SW480 (cell line): ENCODE data around the gene ST6GALNAC1.

Source experiments
- DNase-seq: peaks from one replicate; pipeline ENCODE4 v3.0.0-alpha.2; 2016; ENCODE audit warnings: low spot score

ST6GALNAC1 gene

DNA sequence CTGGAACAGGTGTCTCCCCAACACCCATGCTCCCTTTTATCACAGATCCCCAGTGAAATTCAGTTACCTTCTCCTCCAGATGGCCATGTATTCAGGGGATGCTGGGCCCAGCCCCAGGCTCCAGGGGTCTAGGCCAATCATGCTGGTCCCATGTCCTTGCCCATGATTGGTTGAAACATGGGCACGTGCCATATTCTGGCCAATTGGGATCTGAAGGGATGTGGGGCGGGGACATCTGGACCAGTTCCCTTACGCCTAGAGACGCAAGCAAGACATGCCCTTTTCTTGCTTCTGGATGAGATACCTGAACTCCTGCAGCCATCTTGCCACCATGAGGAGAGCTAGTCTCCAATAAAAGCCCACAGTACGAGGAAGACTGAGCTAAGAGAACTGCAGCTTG is 31.0 kb upstream of the ST6GALNAC1 start:
- no peak for DNase-seq

DNA sequence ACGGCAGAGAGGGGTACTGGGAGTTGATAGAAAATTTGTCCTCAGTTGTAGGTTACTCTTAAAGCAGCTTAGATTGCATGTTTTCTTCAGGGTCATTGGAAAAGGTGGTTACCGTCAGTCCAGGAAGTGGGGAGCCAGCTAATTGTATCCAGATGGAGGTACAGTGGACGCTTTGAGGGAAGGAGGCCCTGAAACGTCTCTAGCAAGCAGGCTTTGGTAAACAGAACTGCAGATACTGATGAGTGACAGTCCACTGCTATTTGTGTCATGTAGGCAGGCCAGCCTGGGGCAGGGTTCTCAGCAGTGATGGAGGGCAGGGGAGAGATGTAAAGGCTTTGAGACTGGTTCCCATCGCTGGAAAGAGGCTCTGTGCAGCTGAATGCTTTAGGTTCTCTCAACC is 30.2 kb upstream of the ST6GALNAC1 start:
- no peak for DNase-seq

- DNase-seq: no peak
Measured at GRCh38 chr17:76672892-76673291, 29.3 kb upstream of the ST6GALNAC1 start.

- peak; percentile 29 for DNase-seq
Measured at GRCh38 chr17:76672270-76672851, 28.8 kb upstream of the ST6GALNAC1 start.

- DNase-seq: no peak
Measured at GRCh38 chr17:76671912-76672262, 28.3 kb upstream of the ST6GALNAC1 start.

DNA sequence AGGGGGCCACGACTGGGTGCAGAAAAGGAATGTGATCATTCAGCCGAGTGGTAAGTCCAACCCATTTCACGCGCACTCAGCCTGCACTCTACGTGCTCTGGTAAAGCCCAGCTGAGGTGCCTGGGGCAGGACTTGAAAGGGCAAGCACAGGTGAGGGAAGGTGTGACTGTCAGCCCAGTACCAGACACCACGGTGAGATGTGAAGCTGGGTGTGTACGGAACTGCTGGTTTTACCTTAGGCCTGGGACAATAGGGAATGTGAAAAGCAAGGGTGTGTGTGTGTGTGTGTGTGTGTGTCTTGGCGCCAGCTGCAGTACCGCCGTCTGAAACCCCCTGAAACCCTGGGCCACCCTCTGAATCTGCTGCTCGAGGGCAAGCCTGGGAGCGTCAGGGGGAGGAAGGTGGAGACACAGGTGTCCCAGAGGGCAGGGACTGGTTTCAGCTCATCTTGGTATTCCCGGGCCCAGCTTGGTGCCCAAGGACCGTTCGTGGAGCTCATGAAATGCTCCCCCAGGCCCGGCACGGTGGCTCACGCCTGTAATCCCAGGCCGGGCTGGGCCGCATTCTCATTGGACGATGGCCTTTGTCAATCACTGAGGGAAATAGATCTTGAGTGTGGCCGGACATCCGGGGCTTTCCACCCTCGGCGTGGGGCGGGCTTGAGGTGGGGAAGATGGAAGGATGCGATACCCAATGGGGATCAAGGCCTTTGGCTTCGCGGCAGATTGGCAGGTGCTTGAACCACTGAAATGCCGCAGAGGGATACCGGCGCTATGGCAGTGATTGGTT is 27.8 kb upstream of the ST6GALNAC1 start:
- DNase-seq: peak; percentile 99

DNA sequence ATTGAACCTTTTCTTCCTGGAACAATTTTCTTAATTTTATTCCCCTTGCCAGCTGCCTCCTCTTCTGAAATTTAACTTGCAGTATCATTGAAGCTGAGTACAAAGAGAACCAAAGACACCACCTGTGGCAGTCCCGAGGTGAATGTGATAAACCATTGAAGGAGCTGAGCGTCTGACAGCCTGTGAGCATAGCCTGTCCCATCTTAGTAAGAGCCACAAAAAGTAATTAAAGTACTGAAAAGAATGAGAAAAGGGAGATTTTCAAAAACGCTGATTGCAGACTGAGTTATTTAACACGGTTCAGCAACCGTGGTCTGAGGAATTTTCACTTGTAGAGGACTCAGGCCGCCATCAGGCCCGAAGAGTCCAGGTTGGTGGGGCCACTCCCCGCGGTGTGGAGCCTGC is 27.2 kb upstream of the ST6GALNAC1 start:
- peak; percentile 35 for DNase-seq

DNA sequence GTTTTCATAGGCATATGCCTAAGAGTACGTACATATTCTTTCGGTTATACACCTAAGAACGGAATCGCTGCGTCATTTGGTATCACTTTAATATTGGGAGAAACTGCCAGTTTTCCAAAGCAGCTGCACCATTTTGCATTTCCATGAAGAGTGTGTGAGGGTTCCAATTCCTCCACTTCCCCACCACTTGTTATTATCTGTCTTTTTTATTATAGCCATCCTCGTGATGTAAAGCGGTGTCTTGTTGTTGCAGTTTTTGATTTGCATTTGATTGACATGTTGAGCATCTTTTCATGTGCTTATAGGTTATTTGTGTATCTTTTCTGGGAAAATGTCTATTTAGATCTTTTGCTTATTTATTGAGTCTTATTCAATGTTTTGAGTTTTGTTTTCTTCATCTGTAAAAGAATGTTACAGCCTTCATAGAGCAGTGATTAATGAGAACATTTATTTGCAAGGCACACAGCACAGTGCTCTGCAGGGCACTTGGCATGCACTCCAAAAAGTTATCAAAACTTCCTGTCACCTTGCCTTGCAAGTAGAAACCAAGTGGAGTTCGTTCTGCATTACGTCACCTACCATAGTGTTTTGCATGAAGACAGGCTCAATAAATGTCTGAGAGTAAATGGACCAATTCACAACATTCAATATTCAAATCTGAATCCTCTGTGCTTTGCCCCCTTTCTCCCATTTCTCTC is 26.6 kb upstream of the ST6GALNAC1 start:
- no peak for DNase-seq

DNA sequence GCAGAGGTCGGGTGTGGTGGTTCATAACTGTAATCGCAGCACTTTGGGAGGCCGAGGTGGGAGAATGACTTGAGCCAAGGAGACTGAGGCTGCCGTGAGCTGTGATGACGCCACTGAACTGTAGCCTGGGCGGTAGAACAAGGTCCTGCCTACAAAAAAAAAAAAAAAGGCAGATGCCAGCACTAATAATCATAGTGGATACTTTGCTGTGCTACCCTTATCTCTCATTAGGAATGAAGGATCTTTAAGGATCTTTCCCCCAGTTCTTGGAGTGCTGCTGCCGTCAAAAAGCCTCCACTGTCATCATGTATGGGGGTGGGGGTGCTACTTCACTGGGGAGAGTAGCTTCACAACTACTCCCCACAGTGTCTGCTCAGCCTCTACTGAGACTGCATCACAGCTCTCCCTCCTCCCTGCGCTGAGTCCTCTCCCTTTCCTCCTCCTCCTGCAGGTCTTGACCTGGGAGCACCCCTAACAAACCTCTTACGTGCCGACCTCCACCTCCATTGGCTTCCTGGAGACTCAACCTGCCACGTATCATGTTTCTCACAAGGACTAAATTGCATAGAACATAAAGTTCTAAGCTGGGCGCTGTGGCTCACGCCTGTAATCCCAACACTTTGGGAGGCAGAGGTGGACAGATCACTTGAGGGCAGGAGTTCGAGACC is 24.4 kb upstream of the ST6GALNAC1 start:
- DNase-seq: no peak

GRCh38 chr17:76667491-76667755 is 23.9 kb upstream of the ST6GALNAC1 start:
- DNase-seq: no peak

DNA sequence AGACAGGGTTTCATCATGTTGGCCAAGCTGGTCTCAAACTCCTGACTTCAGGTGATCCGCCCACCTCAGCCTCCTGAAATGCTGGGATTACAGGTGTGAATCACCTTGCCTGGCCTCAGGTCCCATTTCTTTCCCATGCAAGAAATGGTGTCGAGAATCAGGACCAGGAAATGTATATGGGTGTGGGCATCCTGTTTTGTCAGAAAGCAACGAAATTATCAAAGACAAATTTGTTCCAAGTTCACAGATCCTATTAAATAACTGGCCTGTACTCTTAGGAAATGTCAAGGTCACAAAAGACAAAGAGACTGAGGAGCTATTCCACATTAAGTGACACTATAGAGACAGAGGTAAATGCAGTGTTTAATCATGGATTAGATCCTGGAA is 17.1 kb upstream of the ST6GALNAC1 start:
- DNase-seq: no peak

DNA sequence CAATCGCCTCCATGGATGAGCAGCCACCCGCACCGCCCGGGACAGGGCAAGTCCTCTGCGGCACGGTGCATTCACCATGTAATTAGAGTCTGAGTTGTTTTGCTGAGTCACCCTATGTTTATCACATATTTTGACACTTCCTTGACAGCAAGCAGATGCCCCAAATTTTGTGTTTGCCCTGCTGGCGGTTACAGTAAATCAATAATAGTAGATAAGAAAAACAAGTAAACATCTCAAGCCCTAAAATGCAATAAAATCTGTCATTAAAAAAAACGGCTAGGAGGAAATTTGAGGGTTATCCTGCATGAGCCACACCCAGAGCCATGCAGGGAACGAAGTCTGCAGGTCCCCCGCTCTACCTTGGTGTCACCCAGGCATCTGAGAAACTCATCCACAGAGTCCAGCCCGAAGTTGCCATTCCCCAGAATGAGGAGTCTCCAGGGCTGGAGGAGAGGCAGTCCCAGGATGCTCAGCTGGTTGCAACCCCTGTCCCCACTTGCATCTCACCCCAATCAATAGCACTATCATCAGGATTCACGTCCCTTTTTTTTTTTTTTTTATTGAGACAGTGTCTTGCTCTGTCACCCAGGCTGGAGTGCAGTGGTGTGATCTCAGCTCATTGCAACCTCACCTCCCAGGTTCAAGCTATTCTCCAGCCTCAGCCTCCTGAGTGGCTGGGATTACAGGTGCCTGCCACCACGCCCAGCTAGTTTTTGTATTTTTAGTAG is 16.5 kb upstream of the ST6GALNAC1 start:
- DNase-seq: peak; percentile 62

DNA sequence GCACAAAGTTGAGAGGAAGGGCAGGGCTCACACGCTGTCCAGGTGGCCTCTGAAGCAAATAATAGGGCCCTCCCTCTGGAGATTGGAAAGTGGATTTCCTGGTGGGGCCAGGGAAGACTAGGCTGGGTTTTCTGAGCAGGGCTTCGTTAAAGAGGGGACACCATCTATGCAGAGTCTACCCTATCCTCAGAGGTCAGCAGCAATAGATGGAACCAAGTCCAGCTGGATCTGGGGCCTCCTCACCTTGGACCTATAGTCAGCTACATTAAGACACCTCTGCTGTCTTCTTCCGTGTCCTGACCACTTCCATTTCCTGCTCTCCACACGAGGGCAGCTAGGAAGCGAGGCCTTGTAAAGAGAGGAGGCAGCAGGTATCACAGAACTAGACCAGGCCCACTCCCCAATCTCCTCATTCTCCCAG is 14.7 kb upstream of the ST6GALNAC1 start:
- DNase-seq: no peak

DNA sequence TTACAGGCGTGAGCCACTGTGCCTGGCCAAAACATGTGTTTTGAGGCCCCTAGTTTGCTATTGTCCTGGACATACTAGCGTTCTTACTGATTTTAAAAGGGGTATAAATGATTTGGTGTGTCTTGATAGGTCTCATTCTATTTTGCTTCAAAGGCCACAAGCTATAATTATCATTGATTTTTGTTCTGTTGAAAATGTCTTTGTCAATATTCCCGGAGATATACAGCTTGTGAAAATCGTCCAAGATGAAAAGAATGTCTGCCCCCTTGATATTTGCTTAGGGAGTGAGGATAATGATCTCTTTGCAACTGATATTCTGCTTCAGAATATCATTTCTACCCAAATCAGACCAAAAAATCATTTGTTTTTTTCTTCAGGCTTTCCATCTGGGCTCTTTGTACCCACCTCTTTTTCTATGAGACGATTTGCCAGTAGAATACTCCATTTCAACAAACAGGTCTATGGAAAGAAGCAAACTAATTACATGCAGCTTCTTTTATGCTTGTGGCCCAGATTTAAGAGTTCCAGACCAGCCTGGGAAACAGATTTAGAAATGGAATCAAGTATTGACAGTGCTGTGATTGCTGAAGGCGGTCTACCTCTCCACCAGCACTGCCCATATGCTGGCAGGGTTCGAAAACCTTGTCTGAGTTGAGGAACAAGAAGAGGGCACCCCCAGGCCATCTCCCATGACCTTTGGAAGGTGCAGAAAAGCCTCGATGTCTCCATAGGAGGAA is 14.1 kb upstream of the ST6GALNAC1 start:
- DNase-seq: no peak

DNA sequence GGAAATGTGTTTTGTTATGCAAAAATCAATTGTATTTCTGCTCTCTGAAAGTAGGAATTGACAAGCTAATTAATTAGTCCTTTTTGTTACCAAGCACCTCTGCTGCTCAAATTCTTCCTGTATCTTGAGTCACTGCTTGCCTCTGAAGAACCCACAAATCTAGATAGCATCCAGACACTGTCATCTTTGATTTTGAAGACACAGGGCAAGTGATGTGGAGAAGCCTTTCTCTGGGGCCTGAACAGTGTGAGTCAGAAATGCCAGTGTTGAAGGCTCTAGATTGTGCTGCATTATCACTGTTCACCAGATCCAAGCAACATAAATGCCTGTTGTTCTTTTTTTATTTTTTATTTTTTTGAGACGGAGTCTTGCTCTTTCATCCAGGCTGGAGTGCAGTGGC is 10.9 kb upstream of the ST6GALNAC1 start:
- DNase-seq: no peak

DNA sequence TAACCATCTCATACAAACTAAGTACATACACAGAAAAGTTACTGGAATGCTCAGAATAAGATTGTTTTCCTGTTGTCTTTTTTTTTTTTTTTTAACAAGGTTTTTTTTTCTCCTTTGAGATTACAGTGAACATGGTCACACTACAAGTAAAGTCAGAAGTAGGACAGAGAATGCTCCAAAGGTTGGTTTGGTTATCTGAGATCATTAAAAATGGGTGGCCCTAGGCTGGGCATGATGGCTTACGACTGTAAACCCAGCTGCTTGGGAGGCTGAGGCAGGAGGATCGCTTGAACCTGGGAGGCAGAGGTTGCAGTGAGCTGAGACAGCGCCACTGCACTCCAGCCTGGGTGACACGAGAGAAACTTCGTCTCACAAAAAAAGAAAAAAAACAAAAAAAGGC is 6.9 kb upstream of the ST6GALNAC1 start:
- DNase-seq: no peak

GRCh38 chr17:76646712-76647111 is 3.2 kb upstream of the ST6GALNAC1 start:
- no peak for DNase-seq

GRCh38 chr17:76645481-76645880 is 1.9 kb upstream of the ST6GALNAC1 start:
- no peak for DNase-seq

DNA sequence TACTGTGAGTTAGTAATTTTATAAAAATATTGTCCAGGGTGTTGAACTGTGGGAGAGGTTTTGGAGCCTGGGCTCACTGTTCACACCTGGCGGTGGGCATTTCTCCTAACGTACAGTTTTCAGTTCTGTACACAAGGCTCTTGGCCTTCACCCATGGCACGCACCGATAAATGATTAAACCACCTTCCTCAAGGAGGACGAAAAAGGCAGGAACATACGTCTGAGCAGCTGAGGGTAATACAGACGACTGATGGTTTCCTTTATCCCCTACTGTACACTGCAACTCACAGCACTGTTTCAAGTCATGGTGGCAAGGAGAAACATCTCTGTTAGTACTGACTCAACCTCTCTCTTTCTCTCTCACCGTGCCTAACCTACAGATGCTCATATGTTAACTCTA is 1.4 kb upstream of the ST6GALNAC1 start:
- DNase-seq: no peak

DNA sequence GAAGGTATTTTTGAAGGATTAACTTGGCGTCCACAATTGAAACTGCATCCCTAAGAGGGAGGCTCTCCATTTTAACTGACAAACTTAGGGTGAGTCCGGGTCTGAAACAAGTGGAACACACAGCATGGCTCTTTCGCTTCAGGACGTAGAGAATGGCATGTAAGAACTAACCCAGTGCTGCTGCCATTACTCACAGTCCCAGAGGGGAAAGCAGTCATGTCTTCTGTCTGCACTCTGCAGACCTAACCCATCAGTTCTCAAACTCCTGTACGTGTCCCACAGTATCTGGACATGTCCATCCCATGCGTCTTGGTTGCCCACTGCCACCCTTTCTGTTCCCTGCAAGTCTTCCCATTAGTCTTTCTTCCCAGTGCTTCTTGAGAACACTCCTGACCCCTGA is 563 bp downstream of the ST6GALNAC1 start:
- no peak for DNase-seq

DNA sequence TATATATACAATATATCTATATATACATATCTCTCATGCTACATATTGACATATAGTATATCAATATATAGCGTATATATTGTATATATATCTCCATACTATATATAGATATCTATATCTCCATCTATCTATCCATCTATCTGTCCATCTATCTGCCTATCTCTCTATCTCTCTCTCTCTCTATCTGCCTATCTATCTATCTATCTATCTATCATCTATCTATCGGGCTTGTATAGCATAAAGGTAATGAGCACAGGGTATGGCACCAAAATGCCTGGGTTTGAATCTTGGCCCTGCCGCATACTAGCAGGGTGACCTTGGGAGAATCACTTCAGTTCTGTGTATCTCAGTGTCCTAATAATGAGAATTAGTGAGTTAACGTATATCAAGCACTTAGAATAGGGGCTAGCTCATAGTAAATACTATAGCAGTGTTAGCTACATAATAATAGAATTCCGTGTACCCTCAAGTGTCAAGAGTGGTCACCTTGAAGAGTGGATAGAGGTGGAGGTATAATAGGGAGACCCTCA is 1.5 kb downstream of the ST6GALNAC1 start:
- DNase-seq: no peak
